Calu3 (cell line): ENCODE data around the gene CNPY1. TPM values are rescaled to one million over a fixed set of nuclear protein-coding genes. Genes with fewer than 3 reads are reported as not detected.
A peak's percentile ranks its signal among the peaks of the same experiment; 100 is the strongest.

ENCODE experiments used
- BruUV-seq: library from RNA; stranded (reverse); fragments of 400-500 nt; replicated peaks from 2 replicates; lab custom pipeline; 2021; lab: Mats Ljungman, UMichigan
- CTCF ChIA-PET: fragments of 300-600 bp; sonication (Branson Sonifier 250); formaldehyde crosslinking; loops from one replicate; lab custom pipeline; 2022; ENCODE audit warnings: antibody characterized with exemption; lab: Charles Lee
- DNase-seq: peaks from one replicate; pipeline ENCODE4 v3.0.0; 2022
- H3K27ac Mint-ChIP-seq: one replicate; pipeline ENCODE4 v1.8.0; 2022; ENCODE audit warnings: mixed read lengths; ENCODE audit not compliant: unreplicated experiment
- H3K27me3 Mint-ChIP-seq: one replicate; pipeline ENCODE4 v1.8.0; 2022; ENCODE audit warnings: mixed read lengths; ENCODE audit not compliant: unreplicated experiment
- H3K36me3 Mint-ChIP-seq: one replicate; pipeline ENCODE4 v1.8.0; 2022; ENCODE audit warnings: mild to moderate bottlenecking, moderate library complexity, mixed read lengths; ENCODE audit not compliant: insufficient read depth, unreplicated experiment
- H3K4me1 Mint-ChIP-seq: one replicate; pipeline ENCODE4 v1.8.0; 2022; ENCODE audit warnings: mild to moderate bottlenecking, low read depth, mixed read lengths; ENCODE audit not compliant: unreplicated experiment
- H3K4me3 Mint-ChIP-seq: one replicate; pipeline ENCODE4 v1.8.0; 2022; ENCODE audit warnings: mild to moderate bottlenecking, low read depth, moderate library complexity, mixed read lengths; ENCODE audit not compliant: unreplicated experiment
- H3K9me3 Mint-ChIP-seq: one replicate; pipeline ENCODE4 v1.8.0; 2022; ENCODE audit warnings: low read depth, mixed read lengths; ENCODE audit not compliant: unreplicated experiment
- intact Hi-C: fragments of 100-400 bp; cut with micrococcal nuclease; formaldehyde crosslinking; loops from one replicate; pipeline ENCODE4 v1.10.0; 2022; ENCODE audit not compliant: unreplicated experiment
- total RNA-seq: library from RNA; stranded (reverse); gene quantifications from 2 replicates; pipeline ENCODE4 v1.2.3, GENCODE V29; 2022
- TF ChIP-seq, protein P1 (sequence below): fragments of 200-600 bp; IDR thresholded peaks from one replicate; pipeline ENCODE4 v1.8.0; 2022; ENCODE audit warnings: antibody characterized with exemption; ENCODE audit not compliant: unreplicated experiment

CNPY1 gene
- total RNA-seq, 1 experiment from 2014 or later, result not detected

DNA sequence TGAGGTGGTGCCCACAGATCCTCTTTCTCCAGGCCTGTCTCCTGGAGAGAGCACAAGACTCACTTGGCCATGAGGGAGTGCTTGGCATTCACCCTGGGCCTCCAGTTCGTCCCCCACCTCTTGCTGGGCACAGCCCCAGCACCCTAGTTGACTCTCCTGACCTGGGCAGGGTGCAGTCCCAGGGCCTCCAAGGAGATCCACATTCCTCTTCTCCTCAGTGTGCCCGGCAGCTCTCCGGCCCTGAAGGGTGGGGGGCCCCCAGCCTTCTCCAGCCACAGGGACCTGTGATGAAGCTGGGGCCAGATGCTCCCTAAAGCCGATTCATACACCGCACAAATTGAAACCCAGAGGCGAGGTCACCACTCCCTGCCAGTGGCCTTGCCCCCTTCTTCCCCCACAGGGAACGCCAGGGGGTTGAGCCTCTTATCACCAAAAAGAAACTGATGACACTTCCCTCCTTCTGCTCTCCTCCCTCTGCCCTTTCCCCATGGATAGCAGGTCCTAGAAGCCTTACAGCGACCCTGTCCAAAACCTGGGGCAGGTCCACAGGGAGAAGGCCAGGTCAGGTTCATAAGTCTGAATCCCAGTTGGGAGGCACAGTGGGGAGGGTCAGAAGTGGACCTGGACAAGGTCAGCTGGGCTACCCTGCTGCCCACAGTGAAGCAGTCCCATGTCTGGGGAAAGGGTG is 85.3 kb downstream of the CNPY1 start:
- H3K27me3 Mint-ChIP-seq, result peaks cover 47% of the 10 kb centered on the region

DNA sequence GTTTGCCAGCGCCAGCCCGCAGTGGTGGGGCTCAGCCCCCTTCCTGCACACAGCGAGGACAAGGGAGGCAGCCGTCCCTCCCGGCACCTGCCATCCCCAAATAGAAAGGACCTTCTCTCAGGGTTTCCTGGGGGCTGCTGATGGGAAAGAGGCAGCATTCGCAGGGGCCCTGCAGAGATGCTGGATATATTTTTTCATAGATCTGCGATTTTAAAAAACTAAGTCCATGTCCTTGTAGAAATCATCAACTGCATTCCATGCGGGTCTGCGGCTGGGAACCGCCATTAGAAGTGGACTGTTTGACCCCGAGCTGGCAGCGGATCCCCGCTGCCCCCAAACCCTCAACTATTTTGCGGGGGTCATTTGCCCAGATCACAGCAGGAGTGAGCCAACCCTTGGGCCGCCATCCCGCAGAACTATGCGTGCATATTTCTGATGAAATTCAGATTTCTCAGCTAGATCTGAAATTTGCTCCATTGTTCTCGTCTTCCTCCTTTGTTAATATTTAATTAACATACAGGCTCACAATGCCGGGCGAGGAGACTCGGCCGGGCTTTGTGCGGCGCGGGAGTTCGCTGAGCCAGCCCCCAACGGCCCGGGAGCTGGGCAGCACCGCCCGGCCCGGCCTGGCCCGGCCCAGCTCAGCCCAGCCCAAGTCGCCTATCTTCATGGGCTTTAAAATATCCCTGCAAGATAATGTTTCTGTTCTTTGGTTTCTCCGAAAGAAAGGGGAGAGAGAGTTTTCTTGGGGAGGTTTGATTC is 86.5 kb downstream of the CNPY1 start:
- H3K4me3 Mint-ChIP-seq, result peak overlapping the region; percentile 86
- TF ChIP-seq, protein P1, sequence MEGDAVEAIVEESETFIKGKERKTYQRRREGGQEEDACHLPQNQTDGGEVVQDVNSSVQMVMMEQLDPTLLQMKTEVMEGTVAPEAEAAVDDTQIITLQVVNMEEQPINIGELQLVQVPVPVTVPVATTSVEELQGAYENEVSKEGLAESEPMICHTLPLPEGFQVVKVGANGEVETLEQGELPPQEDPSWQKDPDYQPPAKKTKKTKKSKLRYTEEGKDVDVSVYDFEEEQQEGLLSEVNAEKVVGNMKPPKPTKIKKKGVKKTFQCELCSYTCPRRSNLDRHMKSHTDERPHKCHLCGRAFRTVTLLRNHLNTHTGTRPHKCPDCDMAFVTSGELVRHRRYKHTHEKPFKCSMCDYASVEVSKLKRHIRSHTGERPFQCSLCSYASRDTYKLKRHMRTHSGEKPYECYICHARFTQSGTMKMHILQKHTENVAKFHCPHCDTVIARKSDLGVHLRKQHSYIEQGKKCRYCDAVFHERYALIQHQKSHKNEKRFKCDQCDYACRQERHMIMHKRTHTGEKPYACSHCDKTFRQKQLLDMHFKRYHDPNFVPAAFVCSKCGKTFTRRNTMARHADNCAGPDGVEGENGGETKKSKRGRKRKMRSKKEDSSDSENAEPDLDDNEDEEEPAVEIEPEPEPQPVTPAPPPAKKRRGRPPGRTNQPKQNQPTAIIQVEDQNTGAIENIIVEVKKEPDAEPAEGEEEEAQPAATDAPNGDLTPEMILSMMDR, result no peak
- H3K27me3 Mint-ChIP-seq, result peaks cover 59% of the 10 kb centered on the region
- intact Hi-C loops, result no loop called here
- DNase-seq, result no peak
- H3K4me1 Mint-ChIP-seq, result peaks cover 20% of the 10 kb centered on the region
- peaks cover 40% of the 10 kb centered on the region for H3K36me3 Mint-ChIP-seq
- no peaks in the 10 kb centered on the region for H3K9me3 Mint-ChIP-seq
- BruUV-seq, result no TSS peak
- CTCF ChIA-PET, result no interaction called here
- peak overlapping the region; percentile 69 for H3K27ac Mint-ChIP-seq

More for the DNA sequence above, 85.3 kb downstream of the CNPY1 start:
- Mint-ChIP-seq H3K27ac (no peak overlapping the region), H3K36me3 (peaks cover 35% of the 10 kb centered on the region), H3K9me3 (no peaks in the 10 kb centered on the region), H3K4me3 (no peak overlapping the region), H3K4me1 (peaks cover 19% of the 10 kb centered on the region)
- intact Hi-C loops, result no loop called here
- TF ChIP-seq, protein P1, result no peak
- CTCF ChIA-PET, result interaction anchor here (0.7 kb wide), 1 partner anchor 15 kb away, joined by 3 read pairs; no protein-coding TSS in a partner anchor
- no TSS peak for BruUV-seq
- DNase-seq, result no peak

GRCh38 chr7:155458878-155459699 is 87.3 kb downstream of the CNPY1 start:
- Mint-ChIP-seq H3K9me3 (no peaks in the 10 kb centered on the region), H3K27me3 (peaks cover 67% of the 10 kb centered on the region), H3K36me3 (peaks cover 40% of the 10 kb centered on the region), H3K4me3 (peak overlapping the region; percentile 86), H3K4me1 (peaks cover 20% of the 10 kb centered on the region), H3K27ac (no peak overlapping the region)
- BruUV-seq, result TSS peak; percentile 30
- CTCF ChIA-PET, result no interaction called here
- TF ChIP-seq, protein P1, result no peak
- intact Hi-C loops, result no loop called here
- DNase-seq, result peak; percentile 19
